Skin of body (tissue), 2 donors: Measurements from ENCODE around the gene CCL22. TPM values are rescaled to one million over a fixed set of nuclear protein-coding genes. Genes with fewer than 3 reads are reported as not detected.
A peak's percentile ranks its signal among the peaks of the same experiment; 100 is the strongest.
"Not testable (repeated sequence)": the region's sequence is repeated elsewhere in the genome, so short reads cannot be mapped to it uniquely, and the experiment has no call there.

Experiments used
- DNase-seq: peaks from one replicate; lab custom pipeline; 2025; lab: John Stamatoyannopoulos, UW
- total RNA-seq: library from RNA; depleted of rRNA; stranded (reverse); fragments of >200 nt; gene quantifications from one replicate; pipeline ENCODE4 v1.2.3, GENCODE V29; 2014

CCL22 gene, protein sequence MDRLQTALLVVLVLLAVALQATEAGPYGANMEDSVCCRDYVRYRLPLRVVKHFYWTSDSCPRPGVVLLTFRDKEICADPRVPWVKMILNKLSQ
- total RNA-seq: 0.69 TPM

DNA sequence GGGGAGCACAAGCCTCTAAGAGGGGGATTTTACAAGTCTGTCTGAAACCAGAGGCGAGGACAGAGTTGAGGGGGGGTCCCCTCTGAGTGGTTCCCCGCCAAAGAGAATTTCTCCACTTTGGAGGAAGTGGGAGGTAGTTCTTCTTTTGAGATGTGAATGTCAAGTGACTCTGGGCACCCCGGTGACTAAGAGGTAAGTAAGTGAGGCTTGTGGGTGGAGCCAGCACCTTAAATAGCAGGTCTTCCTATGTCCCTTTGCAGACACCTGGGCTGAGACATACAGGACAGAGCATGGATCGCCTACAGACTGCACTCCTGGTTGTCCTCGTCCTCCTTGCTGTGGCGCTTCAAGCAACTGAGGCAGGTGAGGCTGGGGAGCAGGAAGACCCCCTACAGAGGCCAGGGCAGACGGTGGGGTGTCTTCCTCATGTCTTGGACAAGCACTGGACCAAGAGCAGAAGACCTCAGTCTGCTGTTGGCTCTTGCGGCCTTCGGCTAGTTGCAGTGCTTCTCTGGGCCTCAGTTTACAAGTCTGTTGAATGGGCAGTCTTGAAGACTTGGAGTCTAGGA is at the start of gene CCL22:
Gene CCL22, plus strand, starts transcription at position 257 of the 569 bp plus-strand sequence. Its CDS starts 34 bp downstream, at position 291.
- no peak for DNase-seq

DNA sequence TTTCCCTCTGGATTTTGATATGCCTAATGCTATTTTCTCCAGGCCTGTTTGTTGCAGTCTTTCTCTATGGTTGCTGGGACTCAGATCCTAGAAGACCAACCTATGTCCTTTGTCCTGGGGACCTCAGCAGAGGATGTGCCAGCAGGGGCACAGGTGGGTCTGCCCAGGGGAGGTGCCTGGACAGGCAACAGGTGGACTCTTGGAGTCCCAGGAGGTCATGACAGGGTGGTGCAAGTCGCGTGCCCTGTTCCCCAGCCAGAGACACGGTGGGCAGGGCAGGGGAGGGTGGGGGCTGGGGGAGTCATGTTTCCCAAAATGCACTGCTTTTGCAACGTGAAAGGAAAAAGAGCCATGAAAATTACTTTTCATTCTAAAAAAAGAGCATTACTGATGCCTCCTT is 47.8 kb upstream of the CCL22 start:
- no peak for DNase-seq

DNA sequence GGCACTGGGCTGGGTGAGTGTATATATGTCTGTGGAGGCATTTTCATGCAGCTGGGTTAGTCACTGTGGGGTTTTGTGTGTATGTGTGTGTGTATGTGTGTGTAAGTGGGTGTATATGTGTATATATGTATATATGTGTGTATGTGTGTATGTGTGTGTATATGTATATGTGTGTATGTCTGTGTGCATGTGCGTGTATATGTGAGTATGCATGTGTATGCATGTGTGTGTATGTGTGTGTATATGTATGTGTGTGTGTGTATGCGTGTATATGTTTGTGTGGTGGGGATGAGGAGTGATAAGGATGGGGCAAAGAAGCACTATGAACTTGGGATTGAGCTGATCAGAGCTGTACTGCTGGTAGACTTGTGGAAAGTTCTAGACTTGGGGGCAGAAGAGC is 45.1 kb upstream of the CCL22 start:
- no peak for DNase-seq

DNA sequence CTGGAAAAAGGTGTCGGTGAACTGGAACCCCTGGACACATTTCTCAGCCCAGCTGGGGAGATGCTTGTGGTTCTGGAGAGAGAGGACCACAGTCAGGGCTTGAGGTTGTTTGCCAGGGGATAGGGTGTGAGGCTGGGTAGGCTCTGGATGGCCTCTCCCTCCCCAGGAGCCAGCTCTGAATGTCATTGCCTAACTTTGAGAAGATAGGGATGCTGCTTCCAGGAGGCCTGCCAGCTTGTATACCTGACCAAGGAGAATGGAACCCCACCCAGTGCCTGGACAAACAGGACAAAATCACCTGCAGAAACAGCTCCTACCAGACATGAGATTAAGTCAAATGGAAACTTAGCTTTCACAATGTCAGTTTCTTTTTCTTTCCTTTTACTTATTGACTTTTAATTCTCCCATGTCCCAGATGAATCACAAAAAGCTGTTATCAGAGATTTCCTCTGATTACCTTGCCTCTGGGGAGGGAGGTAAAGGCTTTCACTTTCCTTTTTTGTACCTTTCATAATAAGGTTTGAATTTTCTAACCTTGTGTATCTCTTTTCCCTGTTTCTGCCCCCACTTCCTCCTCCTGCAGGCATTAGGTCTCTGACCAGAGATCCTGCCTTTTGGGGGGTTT is 44.3 kb upstream of the CCL22 start:
- no peak for DNase-seq

DNA sequence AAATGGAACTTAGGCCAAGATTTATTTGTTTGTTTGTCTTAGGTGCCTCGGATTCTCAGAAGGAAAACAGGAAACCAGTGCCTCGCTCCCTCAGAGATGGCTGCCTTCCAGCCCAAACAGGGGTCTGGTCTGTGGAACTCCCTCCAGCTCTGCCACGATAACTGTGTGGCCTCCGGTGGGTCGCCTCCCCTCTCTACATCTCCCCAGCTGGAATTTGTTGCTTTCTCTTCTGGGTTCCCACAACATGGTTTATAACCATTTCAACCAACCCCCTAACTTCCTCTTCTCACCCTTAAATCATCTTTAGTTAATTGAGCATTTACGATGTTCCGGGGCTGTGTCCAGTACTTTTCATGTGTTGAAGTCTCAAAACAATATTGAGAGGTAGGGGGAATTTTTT is 43.2 kb upstream of the CCL22 start:
- no peak for DNase-seq

DNA sequence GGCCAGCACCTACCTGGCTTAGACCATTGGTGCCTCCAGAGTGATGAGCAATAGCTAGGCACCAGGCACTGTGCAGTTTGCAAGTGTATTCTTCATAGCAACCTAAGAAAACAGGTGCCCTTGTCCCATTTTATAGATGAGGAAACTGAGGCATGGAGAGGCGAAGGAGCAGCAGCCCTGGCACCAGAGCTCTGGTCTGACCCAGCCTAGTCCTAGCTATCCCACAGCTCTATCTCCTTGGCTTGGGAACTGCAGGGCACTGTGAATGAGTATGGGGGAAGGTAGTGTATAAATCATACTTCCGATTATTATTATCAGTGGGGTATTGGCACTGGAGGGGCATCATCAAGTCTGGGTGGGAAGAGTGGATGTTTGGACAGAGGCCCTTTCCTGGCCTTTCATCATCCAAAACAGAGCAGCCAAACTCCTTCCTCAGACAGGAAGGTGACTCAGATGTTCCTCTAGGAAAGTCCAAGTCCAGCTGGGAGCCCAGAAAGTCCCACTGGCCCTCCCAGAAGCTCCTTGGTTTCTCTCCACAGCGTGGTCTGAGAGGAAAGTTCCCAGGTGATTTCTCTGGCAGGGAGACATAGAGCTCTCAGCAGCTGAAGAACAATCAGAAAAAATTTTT is 42.1 kb upstream of the CCL22 start:
- no peak for DNase-seq

DNA sequence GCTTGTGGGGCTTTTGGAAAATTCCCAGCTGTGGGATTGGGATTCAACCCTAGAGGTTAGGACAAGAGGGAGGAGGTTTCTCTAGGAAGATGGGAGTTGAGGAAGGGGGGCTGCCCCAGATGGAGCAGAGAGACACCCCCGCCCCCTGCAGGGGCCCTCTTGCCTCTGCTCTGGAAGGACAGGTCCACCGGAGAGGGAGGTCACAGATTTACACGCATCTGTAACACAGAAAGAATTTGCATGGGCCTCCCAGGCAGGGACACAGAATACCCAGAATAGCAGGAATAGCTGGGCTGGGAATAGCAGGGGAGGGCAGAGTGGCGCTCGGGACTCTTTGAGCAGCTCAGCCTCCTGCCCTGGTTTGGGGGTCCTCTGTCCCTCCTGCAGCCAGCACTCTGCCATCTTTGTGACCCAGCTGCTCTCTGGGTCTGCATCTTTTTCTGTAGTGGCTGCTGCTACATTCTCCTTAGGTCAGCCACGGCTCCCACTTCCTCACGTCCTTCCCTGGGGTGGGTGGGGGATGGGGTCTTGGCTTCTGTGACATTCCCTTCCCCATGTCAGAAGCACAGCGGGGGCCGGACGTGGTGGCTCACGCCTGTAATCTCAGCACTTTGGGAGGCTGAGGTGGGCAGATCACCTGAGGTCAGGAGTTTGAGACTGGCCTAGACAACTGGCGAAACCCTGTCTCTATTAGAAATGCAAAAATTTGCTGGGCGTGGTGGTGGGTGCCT is 40.2 kb upstream of the CCL22 start:
- no peak for DNase-seq

DNA sequence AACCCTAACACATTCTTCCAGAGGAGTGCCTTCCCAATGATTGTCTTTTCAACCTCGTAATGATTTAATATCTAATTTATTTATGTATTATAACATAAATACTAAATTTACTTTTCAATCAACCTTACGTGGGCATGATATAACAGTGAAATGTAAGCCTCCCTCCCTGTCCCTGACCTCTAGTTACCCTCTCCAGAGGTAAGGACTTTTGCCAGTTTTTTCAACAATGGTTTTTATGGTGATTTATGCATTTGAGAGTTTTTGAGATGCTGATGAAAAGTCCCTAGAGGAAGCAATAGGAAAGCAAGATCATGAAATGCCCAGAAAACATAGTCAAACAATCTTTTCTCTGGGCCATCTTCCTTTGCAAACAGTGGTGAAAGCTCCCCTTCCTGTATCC is 38.9 kb upstream of the CCL22 start:
- DNase-seq: no peak

DNA sequence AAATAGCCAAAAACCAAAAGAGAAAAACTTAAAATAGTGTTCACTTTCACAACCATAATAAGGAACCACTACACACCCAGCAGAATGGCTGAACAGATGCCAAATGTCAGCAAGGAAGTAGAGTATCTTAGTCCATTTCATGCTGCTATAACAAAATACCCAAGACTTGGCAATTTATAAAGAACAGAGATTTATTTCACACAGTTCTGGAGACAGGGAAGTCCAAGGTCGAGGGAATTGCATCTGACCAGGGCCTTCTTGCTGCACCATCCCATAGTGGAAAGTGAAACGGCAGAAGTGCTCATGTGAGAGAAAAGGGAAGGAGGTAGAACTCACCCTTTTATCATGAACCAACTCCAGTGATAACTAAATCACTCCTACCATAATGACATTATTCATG is 33.8 kb upstream of the CCL22 start:
- no peak for DNase-seq

DNA sequence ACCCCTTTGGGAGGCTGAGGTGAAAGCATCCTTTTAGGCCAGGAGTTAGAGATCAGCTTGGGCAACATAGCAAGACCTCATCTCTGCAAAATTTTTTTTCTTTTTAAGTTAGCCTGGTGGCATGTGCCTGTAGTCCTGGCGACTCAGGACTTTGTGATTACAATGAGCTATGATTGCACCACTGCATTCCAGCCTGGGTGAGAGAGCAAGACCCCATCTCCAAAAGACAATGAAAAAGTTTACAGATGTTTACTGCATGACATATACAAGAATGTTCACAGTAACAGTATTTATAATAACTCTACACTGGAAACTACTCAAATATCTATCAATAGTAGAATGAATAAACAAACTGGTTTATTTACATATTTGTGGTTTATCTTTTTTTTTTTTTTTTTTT is 33.1 kb upstream of the CCL22 start:
- no peak for DNase-seq

DNA sequence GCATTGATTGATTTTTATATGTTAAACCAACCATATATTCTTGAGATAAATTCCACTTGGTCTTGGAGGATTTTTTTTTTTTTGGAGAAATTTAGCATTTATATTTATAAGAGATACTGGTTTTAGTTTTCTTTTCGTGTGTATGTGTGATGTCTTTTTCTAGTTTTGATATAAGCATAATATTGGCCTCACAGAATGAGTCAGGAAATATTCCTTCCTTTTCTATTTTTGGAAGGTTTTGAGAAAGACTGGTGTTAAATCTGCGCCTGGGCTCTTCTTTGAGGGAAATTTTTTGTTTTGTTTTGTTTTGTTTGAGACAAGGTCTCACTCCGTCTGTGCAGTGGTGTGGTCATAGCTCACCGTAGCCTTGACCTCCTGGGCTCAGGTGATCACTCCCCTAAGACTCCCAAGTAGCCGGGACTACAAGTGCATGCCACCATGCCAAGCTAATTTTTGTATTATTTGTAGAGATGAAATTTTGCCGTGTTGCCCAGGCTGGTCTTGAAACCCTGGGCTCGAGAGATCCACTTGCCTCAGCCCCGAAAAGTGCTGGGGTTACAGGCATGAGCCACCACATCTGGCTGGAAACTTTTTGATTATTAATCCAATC is 28.8 kb upstream of the CCL22 start:
- DNase-seq: no peak

DNA sequence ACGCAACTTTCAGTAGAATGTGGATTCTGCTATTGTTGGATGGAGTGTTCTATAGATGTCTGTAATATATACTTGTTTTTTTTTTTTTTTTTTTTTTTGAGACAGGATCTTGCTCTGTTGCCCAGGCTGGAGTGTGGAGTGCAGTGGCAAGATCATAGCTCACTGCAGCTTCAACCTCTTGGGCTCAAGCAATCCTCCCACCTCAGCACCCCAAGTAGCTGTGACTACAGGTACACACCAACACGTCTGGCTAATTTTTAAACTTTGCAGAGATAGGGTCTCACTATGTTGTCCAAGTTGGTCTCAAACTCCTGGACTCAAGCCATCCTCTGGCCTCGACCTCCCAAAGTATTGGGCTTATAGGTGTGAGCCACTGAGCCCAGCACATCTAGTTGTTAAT is 27.2 kb upstream of the CCL22 start:
- DNase-seq: no peak

DNA sequence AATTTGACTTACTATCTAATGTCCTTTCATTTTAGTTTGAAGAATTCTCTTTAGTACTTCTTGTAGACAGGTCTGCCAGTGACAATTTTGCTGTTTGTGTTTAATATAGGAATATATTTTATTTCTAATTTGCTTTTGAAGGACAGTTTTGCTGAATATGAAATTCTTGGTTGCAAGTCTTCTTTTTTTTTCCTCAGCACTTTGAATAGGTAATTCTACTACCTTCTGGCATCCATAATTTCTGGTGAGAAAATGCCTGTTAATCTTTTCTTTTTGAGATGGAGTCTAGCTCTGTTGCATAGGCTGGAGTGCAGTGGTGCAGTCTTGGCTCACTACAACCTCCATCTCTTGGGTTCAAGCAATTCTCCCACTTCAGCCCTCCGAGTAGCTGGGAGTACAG is 25.2 kb upstream of the CCL22 start:
- no peak for DNase-seq

DNA sequence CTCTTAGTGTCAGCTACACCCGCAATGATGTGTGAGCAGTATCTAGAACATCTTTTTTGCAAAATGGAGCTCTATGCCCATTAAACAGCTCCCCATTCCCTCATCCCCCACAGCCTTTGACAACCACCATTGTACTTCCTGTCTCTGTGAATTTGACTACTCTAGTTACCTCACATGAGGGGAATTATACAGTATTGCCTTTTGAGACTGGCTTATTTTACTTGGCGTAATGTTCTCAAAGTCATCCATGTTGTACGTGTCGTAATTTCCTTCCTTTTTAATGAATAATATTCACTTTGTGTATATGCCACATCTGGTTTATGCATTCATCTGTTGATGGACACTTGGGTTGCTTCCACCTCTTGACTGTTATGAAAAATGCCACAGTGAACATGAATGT is 23.2 kb upstream of the CCL22 start:
- no peak for DNase-seq

DNA sequence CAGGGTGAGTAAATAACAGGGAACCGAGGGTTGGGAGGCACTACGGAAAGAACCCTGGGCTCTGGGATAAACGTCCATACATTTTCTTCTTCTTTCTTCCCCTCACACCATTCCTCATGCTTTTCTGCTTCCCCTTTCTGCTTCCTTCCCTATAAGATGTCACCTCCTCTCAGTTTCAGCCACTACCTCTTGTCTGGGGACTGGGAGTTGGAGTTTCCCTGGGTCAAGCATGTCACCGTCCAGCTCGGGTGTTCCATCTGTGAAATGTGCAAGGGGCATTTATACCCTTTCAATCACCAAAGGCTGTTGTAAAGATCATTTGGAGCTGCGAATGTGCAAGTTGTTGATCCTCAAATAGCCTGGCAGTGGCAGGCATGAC is 17.5 kb upstream of the CCL22 start:
- DNase-seq: no peak

DNA sequence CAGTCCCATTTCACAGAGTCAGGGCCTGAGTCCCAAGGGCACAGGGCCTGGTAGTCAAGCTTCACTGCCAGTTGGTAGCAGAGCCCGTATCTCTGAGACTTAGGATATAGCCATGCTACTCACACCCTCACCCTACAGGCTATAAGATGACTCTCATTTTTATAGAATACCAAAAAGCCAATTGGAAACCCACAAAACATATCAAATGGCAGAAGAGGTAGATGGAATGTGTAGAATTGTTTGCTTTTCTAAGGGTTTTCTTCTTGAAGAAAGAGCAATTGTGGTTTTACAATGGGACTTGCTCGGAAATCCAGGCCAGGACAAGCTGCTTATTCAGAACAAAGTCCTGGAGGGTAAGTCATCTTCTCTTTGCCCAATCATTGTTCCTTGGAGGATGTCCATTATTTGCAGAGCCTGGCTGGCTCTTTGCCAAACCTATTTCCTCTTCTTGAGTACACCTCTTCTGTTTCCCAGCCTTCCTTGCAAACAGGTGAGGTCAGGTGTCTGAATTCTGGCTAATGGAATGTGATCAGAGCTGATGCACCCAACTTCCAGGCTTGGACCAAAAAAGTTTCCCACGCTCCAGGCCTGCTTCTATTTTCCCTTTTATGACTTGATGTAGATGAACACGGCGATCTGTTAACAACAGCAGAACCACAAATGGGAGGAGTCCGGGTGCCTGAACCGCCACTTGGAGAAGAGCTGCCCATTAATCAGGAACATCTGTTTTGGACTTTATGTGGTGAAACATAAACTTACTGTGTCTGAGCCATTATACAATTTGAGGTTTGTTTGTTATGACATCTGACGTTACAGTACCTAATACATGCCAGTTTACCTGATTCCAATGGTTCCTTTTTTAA is 16.9 kb upstream of the CCL22 start:
- peak; percentile 13 for DNase-seq

DNA sequence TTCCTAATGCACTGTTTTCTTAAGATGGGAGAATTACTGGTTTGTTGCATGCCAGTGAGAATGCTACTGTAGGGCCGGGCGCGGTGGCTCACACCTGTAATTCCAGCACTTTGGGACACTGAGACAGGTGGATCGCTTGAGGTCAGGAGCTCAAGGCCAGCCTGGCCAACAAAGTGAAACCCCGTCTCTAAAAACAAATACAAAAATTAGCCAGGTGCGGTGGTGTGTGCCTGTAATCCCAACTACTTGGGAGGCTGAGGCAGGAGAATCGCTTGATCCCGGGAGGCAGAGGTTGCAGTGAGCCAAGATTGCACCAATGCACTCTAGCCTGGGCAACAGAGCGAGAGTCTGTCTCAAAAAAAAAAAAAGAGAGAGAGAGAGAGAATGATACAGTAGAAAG is 16.0 kb upstream of the CCL22 start:
- not testable (repeated sequence) for DNase-seq

DNA sequence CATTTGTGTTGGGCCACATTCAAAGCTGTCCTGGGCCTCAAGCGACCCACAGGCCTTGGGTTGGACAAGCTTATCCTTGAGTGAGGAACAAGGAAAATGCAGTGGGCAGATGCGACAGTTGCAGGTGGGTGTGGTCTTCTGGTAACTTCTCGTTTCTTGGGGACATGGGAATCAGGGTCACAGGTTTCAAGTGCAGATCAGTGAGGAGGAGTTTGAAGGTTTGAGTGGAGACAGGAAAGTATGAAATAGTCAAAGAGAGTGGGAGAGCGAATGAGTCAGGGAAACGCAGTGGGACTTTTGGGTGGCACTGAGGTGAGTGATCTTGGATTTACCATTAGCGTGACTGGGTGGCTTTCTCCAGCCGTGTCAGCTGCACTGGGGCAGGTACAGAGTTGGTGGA is 15.4 kb upstream of the CCL22 start:
- no peak for DNase-seq

DNA sequence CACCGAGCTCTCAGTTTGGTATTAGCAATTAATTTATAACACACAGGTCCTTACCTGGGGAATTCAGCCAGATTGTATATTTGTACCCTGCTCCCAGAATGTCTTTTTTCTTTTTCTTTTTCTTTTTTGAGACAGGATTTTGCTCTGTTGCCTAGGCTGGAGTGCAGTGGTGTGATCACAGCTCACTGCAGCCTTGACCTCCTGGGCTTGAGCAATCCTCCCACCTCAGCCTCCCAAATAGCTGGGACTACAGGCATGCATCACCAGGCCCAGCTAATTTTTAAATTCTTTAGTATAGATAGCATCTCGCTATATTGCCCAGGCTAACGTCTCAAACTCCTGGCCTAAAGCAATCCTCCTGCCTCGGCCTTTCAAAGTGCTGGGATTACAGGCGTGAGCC is 14.5 kb upstream of the CCL22 start:
- DNase-seq: not testable (repeated sequence)

DNA sequence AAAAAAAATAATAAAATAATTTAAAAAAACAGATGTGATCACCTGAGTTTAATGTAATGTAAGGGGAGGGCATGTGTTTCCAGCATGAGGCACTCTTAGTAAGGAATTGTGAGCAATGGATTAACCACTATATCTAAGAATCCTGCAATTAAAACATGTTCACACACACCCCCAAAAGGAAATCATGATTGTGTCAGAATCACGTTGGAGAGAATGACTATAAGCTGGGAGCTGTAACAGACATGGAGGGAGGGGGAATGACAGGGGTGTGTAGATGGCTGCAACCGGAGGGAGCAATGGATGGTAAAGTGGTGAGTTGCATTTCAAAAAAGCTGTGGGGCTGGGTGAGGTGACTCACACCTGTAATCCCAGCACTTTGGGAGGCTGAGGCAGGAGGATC is 13.6 kb upstream of the CCL22 start:
- no peak for DNase-seq

DNA sequence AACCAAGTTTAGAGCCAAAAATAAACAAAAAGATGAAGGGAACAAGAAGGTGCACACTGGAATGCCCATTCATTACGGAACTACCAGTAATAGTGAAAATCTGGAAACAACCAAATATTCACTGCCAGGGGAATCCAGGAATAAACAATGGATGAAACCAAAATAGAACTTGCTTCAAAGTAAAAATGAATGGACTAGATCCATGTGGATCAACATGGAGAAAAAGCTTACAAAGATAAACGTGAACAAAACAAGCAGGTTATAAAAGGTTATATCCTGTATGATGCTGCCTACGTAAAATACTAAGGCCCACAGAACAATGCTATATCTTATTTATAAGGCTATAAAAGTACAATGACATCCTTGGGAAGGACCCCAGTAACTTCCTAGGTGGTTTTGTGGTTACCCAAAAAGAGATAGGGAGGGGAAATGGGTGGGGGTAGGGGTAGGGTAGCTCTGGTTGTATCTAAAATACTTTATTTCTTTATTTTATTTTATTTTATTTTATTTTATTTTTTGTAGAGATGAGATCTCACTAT is 12.8 kb upstream of the CCL22 start:
- no peak for DNase-seq
